ENCODE measurements around the gene SALL3.

SALL3 gene

GRCh38 chr18:79005653-79006052 is 26.0 kb downstream of the SALL3 start:
- no peak for DNase-seq (ENCODE audit: low read depth, low spot score)

DNA sequence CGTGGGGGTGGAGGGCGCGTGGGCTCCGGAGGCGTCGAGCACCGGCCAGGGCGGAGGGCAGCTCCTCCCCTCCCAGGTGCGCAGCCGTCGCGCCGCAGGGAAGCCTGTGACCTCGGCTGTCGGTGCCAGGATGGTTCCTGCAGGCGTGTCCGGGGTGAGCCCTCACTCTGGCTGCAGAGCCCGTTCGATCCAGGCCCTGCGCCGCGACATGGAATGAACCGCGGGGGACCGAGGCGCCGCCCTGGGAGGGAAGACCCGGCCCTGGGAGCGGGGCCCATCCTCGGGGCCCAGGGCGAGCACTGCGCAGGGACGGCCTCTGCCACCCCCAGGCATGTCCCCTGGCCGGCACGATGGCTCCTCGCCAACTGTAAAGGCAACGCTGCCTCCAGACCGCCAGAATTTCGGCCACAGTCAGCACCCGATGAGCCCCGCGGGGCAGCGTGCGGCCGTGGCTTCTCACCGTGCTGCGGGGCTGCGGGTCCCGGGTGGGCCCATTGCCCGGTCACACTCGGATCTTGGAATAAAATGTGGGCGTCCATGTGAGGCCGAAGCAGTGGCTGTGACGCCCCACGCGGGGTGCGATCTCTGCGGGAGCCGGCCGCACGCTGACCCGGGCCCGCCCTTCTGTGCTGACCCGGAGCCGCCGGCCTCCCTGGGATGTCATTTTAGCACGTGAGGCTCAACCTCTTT is 26.6 kb downstream of the SALL3 start:
- no peak for DNase-seq (ENCODE audit: low read depth, low spot score)

GRCh38 chr18:79007440-79007839 is 27.8 kb downstream of the SALL3 start:
- no peak for DNase-seq (ENCODE audit: low read depth, low spot score)

DNA sequence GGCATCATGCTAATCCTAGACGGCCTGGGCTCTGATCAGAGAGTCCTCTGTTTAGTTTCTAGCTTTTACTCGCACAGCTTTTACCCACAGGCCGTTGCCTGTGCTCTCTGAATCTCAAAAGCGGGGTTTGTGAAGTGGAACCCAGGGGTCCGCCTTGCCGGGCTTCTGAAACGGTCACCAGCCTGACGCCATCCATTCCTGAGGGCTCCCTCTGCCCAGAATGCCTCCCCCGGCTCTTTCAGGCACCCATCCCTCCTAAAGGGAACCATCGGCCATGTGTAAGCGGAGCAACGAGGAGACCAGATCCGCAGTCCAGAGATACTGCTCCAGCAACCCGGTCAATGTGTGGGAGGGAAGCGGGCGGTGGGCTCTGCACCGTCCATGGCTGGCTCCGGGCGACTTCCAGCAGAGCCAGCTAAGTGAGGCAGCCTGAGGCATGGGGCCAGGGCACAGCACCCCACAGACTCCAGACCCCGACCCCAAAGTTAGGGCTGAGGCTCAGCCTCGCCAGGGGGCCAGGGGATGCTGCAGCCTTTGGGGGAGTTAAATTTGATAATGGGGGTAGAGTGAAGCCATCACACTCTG is 28.8 kb downstream of the SALL3 start:
- no peak for DNase-seq (ENCODE audit: low read depth, low spot score)

DNA sequence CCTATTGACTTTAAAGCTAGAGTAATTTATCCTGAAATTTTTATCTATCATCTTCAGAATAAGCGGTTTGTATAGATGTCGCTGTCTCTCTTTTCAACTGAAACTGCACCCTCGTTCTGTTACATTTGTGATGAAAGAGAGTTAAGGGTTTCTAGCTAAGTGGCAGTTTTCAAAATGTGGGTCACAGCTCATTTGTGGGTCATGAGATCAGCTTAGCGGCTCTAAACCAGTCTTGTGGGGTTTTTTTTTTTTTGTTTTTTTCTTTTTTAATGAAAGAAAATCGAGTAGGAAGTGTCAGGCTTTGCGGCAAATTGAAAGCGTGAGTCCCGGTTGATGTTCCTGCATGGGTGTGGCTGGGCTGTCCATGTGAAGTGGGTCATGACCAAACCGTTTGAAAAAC is 31.2 kb downstream of the SALL3 start:
- no peak for DNase-seq (ENCODE audit: low read depth, low spot score)

- DNase-seq (ENCODE audit: low read depth, low spot score), result no peak
These were observed 31.8 kb downstream of the SALL3 start for GRCh38 chr18:79011300-79011870.

DNA sequence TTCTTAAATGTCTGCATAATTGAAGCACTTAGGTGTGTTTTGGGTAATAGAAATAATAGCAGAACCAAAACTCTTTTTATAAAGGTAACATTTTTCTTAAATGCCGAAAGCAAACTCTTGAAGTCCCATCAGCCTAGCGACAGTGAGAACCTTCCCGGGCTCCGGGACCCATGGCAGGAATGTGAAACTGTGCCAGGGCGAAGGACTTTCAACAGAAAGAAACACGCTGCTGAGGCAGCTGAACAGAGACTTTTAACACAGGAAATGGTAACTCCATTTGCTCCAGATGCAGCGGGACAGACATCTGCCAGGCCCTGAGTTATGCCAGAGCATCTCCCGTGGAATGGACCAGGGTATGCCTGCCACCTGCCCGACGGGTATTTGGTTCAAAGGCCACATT is 34.3 kb downstream of the SALL3 start:
- DNase-seq (ENCODE audit: low read depth, low spot score), result no peak

DNA sequence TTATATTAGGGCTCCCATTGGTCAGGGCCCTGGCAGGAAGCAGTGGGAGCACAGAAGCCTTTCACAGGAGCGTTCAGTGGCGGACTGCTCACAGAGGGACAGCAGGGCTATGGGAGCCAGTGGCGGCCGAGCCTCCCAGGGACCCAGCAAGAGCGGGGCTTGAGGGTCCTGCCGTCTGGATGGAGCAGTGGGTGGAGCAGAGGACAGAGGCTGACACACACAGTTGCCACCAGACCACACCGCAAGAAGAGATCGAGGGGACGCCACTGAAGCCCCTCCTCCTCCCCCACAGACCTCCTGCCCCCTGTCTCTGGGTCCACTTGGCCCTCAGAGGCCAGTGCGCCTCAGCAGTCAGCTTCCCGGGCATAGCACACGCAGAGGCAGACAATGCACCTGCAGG is 39.3 kb downstream of the SALL3 start:
- no peak for DNase-seq (ENCODE audit: low read depth, low spot score)

GRCh38 chr18:79019881-79020280 is 40.3 kb downstream of the SALL3 start:
- DNase-seq (ENCODE audit: low read depth, low spot score), result no peak

GRCh38 chr18:79022603-79023002 is 43.0 kb downstream of the SALL3 start:
- DNase-seq (ENCODE audit: low read depth, low spot score), result no peak

- peak; percentile 57 for DNase-seq (ENCODE audit: low read depth, low spot score)
These were observed 46.9 kb downstream of the SALL3 start for GRCh38 chr18:79026491-79026890.

DNA sequence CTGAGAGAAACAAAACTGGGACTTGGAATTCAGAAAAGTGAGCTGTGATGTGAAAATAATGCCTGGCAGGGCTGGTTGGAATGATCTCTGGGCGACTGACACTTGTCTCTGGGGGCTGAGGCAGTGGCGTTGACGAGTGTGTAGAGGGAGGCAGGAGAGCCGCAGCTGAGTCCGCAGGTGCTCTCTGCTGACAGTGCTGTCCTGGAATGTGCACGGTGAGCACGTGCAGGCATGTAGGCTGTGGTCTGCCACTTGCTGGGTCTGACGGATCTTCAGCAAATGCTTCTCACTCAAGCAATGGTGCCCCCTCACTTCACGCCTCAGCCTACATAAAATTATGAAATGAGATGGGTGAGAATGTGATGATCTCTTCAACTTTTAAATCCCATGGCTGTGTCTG is 51.1 kb downstream of the SALL3 start:
- DNase-seq (ENCODE audit: low read depth, low spot score), result no peak

DNA sequence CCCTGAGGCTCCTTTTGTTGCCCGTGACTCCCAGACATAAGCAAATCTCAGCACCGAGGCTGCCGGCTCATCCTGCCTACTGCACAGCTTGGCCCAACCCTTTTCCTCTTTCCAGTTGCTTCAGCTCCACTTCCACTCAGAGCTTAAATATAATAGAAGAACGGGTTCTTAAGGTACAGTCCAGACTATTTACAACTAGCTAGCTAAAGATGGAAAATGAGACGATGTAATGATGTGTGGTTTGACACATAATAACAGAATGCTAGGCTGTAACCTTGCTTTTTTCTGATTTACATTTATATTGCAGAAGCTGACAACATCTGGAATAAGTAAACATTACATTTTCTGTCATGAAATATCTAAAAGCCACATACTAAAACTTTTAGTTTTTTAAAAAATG is 62.7 kb downstream of the SALL3 start:
- DNase-seq (ENCODE audit: low read depth, low spot score), result no peak

DNA sequence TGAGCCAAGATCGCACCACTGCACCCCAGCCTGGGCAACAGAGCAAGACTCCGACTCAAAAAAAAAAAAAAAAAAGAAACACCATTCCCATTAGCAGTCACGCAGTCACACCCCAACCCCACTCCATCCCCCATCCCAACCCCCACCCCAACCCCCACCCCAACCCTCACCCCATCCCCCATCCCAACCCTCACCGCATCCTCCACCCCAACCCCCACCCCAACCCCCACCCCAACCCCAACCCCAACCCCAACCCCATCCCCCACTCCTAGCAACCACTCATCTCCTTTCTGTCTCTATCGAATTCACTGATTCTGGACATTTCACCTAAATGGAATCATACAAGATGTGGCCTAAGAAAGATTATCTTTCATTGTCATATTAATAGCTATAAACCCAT is 63.7 kb downstream of the SALL3 start:
- DNase-seq (ENCODE audit: low read depth, low spot score), result no peak

- DNase-seq (ENCODE audit: low read depth, low spot score), result no peak
These were observed 66.9 kb downstream of the SALL3 start for GRCh38 chr18:79046522-79046921.

DNA sequence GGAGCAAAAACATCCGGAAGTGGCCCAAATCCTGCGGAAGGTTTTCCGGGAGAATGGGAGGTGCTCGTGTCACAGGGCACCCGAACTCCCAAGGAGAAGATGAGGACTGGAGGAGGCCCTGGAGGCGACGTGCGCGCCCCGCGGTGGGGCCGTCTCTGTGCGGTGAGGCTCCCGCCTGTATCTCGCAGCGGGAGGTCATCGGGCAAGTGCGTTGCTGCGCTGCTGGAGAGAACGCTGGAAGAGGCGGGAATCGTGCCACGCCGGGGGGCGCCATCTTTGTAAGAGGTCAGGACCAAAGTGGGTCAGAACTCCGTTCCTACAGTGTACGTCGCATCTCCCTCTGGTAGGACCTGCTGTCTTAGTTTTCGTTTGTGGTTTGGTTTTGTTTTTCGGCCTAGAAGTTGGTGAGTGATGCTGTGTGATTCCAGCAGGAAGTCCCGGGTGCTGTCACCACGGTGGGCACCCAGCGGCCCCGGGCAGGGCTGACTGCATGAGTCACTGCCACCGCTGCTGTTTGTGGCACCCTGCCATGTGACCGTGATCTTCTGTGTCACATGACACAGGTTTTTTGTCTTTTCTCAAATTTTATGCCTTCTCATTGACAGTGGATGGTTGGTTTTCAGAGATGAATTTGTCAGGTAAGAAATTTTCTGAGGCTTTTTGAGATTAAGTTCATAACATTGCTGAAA is 68.1 kb downstream of the SALL3 start:
- no peak for DNase-seq (ENCODE audit: low read depth, low spot score)

DNA sequence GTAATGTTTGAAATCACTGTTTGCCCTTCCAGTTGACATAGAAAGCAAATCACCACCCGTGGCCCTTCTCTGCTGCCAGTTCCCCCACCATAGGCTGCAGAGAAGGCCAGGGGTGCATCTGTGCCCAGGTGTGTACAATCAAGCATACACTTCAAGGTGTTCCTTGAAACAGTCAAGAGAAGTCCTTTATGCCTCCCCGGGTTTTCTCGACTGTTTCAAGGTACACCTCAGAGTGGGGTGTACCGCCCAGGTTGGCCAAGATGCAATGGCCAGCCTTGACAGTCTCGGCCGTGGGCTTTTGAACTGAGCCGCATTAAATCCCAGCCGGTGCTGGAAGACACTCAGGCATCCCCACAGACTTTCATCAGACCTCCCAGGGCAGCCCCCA is 68.6 kb downstream of the SALL3 start:
- DNase-seq (ENCODE audit: low read depth, low spot score), result no peak

- DNase-seq (ENCODE audit: low read depth, low spot score), result no peak
These were observed 69.9 kb downstream of the SALL3 start for GRCh38 chr18:79049506-79049905.

All from iPS DF 19.7 (cell line).